GM21529 (cell line): ENCODE data around the gene MT1F.
"Not testable (repeated sequence)": the region's sequence is repeated elsewhere in the genome, so short reads cannot be mapped to it uniquely, and the experiment has no call there.

ENCODE experiments used
- ATAC-seq: cut with Tn5 transposase; IDR thresholded peaks from one replicate; pipeline ENCODE4 v1.9.1; 2021; ENCODE audit not compliant: unreplicated experiment

MT1F gene

DNA sequence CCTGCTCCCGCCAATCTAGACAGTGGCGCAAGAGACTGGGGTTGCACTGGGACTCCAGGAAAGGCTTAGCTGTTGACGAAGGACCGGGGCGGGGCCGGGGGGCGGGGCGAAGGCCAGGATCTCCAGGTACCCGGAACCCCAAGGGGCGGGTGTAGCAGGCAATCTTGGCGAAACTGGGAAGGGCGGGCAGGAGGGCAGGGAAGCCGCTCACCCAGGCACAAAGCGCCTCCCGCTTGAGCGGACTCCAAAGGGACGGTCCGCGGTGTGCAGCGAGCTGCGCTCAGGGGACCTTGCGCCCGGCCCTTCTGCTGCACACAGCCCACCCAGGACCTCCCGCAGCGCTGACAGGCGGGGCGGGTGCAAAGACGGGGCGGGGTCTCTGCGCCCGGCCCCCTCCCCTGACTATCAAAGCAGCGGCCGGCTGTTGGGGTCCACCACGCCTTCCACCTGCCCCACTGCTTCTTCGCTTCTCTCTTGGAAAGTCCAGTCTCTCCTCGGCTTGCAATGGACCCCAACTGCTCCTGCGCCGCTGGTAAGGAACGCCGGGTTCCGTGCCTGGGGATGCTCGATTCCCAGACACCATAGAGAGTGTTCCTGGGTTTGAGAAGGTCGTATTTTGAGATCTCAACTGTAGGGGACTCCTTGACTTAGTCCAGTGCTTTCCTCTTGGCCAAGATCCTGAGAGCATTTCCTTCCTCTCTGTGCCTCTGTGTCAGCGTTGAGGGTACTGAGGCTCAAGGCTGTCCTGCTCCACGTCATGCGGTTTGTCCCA lies at the start of gene MT1F:
TSS of gene MT1F (plus strand) at position 405 of the 772 bp plus-strand sequence. CDS start at position 505, 100 bp downstream.
- ATAC-seq: peak; percentile 49

DNA sequence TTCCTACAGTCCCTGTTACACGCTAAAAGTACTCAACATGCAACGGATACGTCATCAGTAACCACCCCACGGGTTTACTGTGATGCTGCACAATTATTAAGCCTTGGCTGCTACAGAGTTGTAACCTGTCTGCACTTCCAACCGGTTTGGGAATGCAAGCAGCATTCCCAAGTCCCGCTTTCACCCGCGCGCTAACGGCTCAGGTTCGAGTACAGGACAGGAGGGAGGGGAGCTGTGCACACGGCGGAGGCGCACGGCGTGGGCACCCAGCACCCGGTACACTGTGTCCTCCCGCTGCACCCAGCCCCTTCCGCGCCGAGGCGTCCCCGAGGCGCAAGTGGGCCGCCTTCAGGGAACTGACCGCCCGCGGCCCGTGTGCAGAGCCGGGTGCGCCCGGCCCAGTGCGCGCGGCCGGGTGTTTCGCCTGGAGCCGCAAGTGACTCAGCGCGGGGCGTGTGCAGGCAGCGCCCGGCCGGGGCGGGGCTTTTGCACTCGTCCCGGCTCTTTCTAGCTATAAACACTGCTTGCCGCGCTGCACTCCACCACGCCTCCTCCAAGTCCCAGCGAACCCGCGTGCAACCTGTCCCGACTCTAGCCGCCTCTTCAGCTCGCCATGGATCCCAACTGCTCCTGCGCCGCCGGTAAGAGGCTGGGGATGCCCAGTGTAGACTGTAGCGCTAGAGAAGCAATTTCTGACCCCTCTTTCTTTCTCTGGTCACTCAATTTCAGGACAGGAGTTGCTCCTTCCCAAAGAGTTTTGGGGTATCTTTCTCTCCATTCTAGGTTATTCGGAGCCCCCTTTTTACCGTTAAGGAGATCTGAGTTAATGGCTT lies 49.5 kb upstream of the MT1F start, which contains the start of gene MT2A:
TSS of gene MT2A (plus strand) at position 542 of the 833 bp plus-strand sequence. CDS start at position 614, 72 bp downstream.
- ATAC-seq: peak; percentile 86

DNA sequence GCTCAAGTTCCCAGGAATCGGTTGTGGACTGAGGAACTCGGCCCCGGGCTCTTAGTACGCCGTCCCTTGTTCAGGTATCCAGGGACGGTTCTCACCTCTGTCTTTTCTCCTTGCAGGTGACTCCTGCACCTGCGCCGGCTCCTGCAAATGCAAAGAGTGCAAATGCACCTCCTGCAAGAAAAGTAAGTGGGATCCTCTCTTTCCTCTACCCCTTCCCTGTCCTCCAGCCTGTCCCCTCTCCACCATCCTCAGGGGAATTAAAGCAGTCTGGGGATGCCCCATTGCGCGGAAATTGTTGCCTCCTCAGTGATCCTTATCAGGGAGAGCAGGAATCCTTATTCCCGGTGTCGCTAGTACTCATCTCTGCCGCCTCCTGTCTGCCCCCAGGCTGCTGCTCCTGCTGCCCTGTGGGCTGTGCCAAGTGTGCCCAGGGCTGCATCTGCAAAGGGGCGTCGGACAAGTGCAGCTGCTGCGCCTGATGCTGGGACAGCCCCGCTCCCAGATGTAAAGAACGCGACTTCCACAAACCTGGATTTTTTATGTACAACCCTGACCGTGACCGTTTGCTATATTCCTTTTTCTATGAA lies 48.8 kb upstream of the MT1F start:
- ATAC-seq: no peak

DNA sequence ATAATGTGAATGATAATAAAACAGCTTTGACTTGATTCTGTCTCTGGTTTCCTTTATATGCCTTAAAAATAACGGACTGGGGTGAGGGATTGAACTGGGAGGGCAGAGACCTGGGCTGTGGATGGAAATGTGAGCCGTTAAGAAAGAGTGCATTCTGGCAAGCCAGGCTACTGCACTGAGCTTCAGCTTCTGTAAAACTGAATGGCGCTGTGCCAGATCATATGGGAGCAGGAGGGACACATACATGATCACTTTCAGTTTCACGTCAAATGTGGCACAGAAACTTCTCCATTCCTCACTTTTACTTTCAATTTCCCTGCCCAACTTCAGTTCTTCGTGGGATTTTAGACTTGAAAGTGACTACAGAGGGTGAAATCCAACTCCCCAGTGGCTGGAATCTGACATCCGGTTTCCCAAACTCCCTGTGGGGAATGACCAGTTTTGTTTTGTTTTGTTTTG lies 48.3 kb upstream of the MT1F start:
- ATAC-seq: peak; percentile 41

DNA sequence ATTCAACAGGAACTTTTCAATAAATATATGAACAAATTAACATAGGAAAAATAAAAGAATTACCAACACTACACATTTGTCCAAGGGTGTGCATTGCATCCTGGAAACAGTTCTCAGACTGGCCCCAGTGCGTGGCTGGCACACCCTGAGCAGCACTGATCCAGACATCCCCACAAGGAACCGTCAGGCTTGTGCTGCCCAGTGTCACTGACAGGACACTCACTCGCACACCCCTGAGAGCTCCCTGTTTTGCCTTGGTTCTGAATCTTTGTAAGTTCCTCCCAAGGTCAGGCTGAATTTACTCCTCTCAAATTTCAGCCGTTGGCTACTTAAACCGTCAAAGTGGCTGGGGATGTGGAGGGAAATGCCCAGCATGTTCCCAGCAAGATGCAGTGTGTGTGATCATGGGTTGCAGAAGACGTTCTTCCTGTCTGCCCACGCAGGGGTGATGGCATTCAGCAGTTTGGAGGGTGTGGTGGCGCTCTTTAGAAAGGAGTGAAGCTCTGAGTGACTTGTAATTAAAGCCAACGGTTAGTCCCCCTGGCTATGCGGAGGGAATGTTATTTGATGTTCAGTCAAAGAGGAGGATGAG lies 47.6 kb upstream of the MT1F start:
- ATAC-seq: peak; percentile 23

DNA sequence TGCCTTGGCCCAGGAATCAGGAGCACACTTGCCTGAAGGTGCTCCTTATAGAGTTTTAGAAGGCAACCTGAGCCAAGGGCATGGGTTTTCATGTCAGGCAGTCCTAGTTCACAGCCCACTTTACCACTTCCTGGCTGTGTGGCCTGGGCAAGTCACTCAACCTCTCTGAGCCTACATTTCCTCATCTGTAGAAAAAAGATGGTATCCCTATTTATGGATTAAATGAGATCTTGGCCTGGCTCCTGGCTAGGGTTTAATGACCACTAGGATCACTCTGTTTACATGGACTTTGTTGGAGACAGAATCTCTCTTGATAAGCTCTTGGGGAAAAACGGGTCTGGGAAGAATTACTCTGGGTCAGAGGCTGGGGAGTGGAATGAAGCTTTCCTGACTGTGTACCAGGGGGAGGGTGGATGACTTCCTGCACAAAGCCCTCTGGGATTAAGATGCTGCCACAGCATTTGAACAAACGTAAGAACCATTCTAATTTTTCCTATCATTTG lies 47.1 kb upstream of the MT1F start:
- no peak for ATAC-seq

DNA sequence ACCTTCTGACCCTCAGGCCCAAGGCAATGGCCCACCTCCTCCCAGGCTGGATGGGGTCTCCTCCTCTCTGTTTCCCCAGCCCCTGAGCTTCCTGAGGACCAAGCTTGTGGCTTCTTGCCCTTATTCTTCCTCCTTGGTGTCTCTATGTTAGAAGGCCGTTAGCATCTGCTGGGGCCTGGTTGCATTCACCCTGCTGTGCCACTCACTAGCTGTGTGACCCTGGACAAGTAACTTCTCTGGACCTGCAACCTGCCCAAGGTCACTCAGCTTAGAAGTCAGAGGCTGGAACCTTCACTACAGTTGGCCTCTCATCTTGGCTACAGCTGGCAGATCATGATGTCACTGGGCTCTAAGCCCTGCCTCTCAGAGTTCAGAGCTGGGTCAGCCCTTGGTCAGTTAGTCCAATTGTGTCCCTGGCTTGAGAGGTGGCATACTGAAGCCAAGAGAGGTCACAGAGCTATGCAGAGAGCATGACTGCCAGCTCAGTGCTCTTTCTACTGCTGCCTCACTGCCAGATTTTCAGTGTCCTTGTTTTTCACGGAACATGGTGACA lies 46.4 kb upstream of the MT1F start:
- no peak for ATAC-seq

DNA sequence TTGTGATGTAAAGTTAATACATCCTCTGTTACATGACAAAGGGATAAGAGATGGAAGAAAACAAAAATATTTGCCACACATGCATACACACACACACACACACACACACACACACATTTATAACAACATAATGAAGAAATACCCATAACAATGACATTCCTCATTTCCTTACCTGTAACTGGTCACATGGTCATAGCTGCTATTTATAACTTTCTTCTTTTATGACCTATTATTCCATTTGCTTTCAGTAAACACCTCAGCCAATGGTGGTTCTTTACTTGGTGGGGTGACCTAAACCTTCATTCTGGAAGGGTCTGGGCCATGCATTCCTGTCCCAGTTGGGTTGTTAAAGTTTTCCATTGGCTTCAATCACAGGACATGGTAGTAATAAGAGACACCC lies 44.1 kb upstream of the MT1F start:
- ATAC-seq: no peak

DNA sequence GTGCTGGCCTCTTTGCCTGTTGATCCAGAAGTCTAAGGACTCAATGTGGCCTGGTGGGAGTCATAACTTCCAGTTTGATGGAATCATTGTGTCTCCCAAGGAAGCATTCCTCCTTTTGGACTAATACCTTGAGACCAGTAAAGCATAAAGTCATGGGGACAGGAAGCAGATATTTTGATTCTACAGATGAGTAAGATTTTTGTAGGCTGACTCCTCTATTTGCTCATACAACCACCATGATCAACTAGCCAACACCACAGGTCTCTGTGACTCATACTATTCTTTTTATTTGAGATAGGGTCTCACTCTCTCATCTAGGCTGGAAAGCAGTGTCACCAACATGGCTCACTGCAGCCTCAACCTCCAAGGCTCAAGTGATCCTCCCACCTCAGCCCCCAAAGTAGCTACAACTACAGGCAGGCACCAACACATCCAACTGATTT lies 43.2 kb upstream of the MT1F start:
- ATAC-seq: no peak

DNA sequence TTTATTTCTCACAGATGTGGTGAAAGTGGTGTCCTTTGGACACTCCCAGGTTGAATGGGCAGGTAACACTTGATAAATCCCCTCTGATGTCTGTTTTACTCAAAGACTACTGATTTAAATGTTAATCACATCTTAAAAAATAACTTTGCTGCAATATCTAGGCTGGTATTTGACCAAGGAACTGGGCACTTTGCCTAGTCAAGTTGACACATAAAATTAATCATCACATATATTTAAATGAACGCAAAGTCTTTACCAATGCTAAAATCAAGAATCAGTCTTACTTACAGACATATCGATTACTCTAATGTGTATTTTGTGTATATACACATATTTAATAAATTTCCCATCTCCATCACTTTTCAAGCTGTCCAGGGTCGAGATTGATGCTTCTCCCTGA lies 42.4 kb upstream of the MT1F start:
- ATAC-seq: no peak

DNA sequence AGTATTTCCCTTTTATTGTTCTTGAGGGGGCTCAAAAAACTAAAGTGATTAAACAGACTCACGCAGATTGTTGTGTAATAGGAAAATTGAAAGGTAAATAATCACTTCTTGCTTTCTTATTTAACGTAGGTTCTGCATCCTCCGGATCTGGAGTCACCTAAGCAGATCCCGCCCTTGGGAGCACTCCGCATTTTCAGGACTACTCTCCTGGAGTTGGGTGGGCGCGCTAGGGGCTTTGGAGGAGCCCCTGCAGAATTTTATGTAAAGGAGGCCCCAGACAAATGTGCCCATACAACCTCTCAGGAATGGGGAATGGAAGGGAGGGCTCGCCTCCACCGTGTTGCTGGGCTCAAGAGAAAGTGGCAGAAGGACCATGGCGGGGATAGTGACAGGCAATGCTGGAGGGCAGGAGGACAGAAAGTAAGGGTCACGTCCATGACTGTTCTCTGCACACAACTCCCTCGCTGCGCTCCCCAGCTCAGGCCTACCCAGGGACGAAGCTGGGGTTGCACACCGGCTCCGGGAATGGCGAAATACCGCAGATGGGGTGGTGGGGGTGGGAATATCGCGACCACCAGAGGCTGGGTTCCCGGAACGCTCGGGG lies 41.0 kb upstream of the MT1F start:
- ATAC-seq: no peak

DNA sequence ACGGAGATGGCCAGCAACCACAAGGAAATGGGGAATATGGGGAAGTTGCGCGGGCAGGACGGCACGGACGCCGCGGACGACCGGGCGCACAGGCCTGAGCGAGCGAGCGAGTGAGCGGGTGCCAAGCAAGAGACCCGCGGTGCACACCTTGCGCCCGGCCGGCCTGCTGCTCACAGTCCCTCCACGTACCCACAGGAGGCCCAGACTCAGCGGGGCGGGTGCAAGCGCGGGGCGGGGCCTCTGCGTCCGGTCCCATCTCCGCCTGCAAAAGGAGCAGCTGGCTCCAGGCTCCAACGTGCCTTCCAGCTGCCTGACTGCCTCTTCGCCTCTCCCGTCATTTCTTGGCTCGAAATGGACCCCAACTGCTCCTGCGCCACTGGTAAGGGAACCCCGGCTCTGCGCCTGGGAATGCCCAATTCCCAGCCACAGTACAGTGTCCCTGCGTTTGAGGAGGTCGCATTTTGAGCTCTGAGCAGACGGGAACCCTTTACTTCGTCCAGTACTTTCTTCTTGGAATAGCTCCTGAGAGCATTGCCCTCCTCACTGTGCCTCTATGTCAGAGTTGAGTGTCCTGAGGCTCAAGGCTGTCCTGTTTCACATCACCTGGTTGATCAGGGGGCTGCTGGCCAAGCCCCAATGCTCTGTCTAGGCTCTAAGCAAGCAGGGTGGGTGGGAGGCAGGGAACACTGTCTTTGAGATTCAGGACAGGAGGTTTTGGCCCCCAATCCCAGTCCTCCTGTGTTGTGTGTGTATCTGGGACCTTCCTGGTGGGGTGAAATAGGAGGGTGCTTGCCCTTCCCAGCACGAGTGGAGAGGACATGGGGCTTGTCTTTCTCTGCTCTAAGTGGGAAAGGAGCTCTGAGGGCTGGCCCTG lies 40.3 kb upstream of the MT1F start:
- ATAC-seq: no peak

DNA sequence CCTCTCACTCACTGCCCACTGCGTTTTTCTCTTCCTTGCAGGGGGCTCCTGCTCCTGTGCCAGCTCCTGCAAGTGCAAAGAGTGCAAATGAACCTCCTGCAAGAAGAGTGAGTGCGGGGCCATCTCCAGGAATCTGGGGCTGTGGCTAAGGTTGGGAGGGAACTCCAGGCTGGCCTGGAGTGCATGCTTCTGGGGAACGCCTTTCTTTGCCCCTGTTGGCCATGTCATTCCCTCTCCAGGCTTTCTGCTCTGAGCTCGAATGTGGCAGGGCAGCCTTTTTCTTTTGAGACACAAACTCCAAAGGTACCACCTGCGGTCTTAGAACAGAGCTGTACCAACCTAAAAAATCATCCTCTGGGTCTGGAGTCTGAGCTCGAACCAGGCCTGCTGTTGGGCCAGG lies 39.6 kb upstream of the MT1F start:
- ATAC-seq: no peak

DNA sequence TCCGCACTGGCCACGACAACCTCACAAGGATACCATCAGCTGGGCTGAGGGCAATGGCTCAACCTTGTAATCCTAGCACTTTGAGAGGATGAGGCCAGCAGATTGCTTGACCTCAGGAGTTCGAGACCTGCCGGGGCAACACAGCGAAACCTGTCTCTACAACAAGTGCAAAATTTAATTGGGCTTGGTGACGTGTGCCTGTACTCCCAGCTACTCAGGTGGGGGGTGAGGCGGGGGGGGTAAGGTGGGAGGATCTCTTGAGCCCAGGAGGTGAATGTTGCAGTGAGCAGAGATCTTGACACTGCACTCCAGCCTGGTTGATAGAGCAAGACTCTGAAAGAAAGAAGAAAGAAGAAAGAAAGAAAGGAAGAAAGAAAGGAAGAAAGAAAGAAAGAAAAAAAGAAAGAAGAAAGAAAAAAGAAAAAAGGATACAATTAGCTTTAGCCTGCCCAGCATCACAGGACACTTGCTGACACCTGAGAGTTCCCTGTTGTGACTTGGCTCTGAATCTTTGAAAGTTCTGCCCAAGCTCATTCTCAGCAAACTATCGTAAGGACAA lies 37.3 kb upstream of the MT1F start:
- no peak for ATAC-seq

DNA sequence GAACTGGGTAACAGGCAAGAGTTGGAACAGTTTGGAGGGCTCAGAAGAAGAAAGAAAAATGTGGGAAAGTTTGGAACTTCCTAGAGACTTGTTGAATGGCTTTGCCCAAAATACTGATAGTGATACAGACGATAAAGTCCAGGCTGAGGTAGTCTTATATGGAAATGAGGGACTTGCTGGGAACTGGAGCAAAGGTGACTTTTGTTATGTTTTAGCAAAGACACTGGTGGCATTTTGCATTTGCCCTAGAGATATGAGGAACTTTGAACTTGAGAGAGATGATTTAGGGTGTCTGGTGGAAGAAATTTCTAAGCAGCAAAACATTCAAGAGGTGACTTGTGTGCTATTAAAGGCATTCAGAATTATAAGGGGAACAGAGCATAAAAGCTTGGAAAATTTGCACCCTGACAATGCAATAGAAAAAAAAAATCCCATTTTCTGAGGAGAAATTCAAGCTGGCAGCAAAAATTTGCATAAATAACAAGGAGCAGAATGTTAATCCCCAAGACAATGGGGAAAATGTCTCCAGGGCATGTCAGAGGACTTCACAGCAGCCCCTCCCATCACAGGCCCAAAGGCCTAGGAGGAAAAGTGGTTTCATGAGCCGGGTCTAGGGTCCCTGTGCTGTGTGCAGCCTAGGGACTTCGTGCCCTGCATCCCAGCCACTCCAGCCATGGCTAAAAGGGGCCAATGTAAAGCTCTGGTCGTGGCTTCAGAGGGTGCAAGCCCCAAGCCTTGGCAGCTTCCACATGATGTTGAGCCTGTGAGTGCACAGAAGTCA lies 35.9 kb upstream of the MT1F start:
- ATAC-seq: not testable (repeated sequence)

DNA sequence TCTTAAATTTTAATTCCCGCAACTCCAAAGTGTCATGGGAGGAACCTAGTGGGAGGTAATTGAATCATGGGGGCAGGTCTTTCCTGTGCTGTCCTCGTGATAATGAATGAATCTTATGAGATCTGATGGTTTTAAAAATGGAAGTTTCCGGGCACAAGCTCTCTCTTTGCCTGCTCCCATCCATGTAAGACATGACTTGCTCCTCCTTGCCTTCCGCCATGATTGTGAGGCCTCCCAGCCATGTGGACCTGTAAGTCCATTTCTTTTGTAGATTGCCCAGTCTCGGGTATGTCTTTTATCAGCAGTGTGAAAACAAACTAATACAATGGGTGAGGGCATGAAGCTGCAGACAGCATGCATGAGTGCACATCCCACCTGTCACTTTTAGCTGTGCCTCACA lies 34.6 kb upstream of the MT1F start:
- ATAC-seq: not testable (repeated sequence)

DNA sequence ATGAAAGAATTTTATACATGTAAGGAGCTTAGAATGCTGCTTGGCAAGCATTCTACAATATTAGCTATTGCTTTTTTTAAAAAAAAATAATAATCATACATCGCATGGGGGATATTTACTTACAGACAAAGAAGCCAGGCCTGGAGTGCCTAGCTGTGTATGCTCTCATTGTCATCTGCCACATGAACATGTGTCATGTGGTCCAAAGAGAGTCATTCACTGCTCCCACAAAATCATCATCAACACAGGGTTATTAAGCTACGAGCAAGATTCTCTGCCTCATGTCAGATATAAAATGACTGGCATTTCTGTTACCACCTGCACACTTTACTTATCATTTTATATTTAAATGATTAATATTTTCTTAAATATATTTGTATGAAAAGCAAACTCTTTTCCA lies 34.1 kb upstream of the MT1F start:
- ATAC-seq: no peak
